ENCODE data around the gene ABHD2.

Gene ABHD2

GRCh38 chr15:89243691-89244573, 155.7 kb downstream of the ABHD2 start, which contains the start of gene FANCI (continued):
- no peak for TF ChIP-seq ZNF18 (tag by site-specific recombination; IDR thresholded peaks at IDR 0.05)
- no peak for TF ChIP-seq HIC1 (tag by site-specific recombination; IDR thresholded peaks at IDR 0.05)
- TF ChIP-seq HOXD13 (CRISPR knock-in tag; IDR thresholded peaks at IDR 0.05; ENCODE audit: borderline replicate concordance), result peak; percentile 89
- TF ChIP-seq ZNF768 (tag by site-specific recombination; IDR thresholded peaks at IDR 0.05), result no peak
- TF ChIP-seq SCRT1 (tag by site-specific recombination; IDR thresholded peaks at IDR 0.05; ENCODE audit: borderline replicate concordance), result no peak
- TF ChIP-seq ZNF23 (tag by site-specific recombination; IDR thresholded peaks at IDR 0.05; ENCODE audit: borderline replicate concordance), result no peak
- peak; percentile 61 for TF ChIP-seq SCRT2 (tag by site-specific recombination; IDR thresholded peaks at IDR 0.05)
- no peak for TF ChIP-seq ZNF274 (IDR thresholded peaks at IDR 0.05; ENCODE audit: low read length)
- TF ChIP-seq ZNF274 (tag by site-specific recombination; IDR thresholded peaks at IDR 0.05; ENCODE audit: borderline replicate concordance), result no peak
- TF ChIP-seq PRDM1 (tag by site-specific recombination; IDR thresholded peaks at IDR 0.05), result peak; percentile 66
- TF ChIP-seq ZBTB49 (tag by site-specific recombination; IDR thresholded peaks at IDR 0.05; ENCODE audit: low read depth), result no peak
- no peak for TF ChIP-seq MZF1 (tag by site-specific recombination; IDR thresholded peaks at IDR 0.05; ENCODE audit: borderline replicate concordance)
- TF ChIP-seq ATF2 (tag by site-specific recombination; IDR thresholded peaks at IDR 0.05; ENCODE audit: low read depth), result no peak
- TF ChIP-seq PRDM2 (tag by site-specific recombination; IDR thresholded peaks at IDR 0.05; ENCODE audit: borderline replicate concordance), result no peak
- no peak for TF ChIP-seq ZNF555 (tag by site-specific recombination; conservative IDR thresholded peaks at IDR 0.05)
- TF ChIP-seq GLI2 (tag by site-specific recombination; IDR thresholded peaks at IDR 0.05; ENCODE audit: borderline replicate concordance, low read depth), result no peak
- TF ChIP-seq ZNF473 (tag by site-specific recombination; IDR thresholded peaks at IDR 0.05), result no peak
- no peak for TF ChIP-seq ZNF791 (tag by site-specific recombination; IDR thresholded peaks at IDR 0.05)
- TF ChIP-seq ZNF830 (tag by site-specific recombination; IDR thresholded peaks at IDR 0.05; ENCODE audit: low read depth), result no peak
- no peak; the same call in 1 of the 2 replicates for TF ChIP-seq GLI4 (tag by site-specific recombination; IDR thresholded peaks at IDR 0.05)
- TF ChIP-seq ZNF398 (tag by site-specific recombination; IDR thresholded peaks at IDR 0.05), result no peak
- TF ChIP-seq ZNF335 (tag by site-specific recombination; conservative IDR thresholded peaks at IDR 0.05), result peak; percentile 97
- peak; percentile 49; the same call in 1 of the 2 replicates for TF ChIP-seq KLF9 (tag by site-specific recombination; IDR thresholded peaks at IDR 0.05; ENCODE audit: low read depth)

All from HEK293 (cell line).